OCI-M1 (cell line): ENCODE results near the gene KCNH4.

Experiments used
- DNase-seq: peaks from one replicate; lab custom pipeline; 2025; lab: John Stamatoyannopoulos, UW

The KCNH4 gene

GRCh38 chr17:42117397-42118125 lies 63.4 kb downstream of the KCNH4 start:
- no peak for DNase-seq

GRCh38 chr17:42116705-42117396 lies 64.1 kb downstream of the KCNH4 start:
- peak; percentile 87 for DNase-seq

GRCh38 chr17:42114118-42114517 lies 66.8 kb downstream of the KCNH4 start:
- DNase-seq, result no peak

GRCh38 chr17:42113293-42114069 lies 67.5 kb downstream of the KCNH4 start:
- DNase-seq, result no peak

GRCh38 chr17:42112552-42113176 lies 68.3 kb downstream of the KCNH4 start, which contains the start of gene DHX58:
Gene DHX58, minus strand, starts transcription at chr17:42112714. Its CDS starts 822 bp downstream, at chr17:42111892.
- DNase-seq, result peak; percentile 95

GRCh38 chr17:42111871-42112551 lies 68.9 kb downstream of the KCNH4 start:
- peak; percentile 67 for DNase-seq

- DNase-seq, result no peak
These were observed 69.7 kb downstream of the KCNH4 start for GRCh38 chr17:42111265-42111636.

- no peak for DNase-seq
These were observed 70.4 kb downstream of the KCNH4 start for GRCh38 chr17:42110301-42111264.

GRCh38 chr17:42109086-42109485 lies 71.9 kb downstream of the KCNH4 start:
- no peak for DNase-seq

- DNase-seq, result peak; percentile 91
These were observed 73.1 kb downstream of the KCNH4 start for GRCh38 chr17:42107597-42108576.

- no peak for DNase-seq
These were observed 73.8 kb downstream of the KCNH4 start for GRCh38 chr17:42107124-42107523.
